ENCODE data around the gene BSN. TPM values are rescaled to one million over a fixed set of nuclear protein-coding genes. Genes with fewer than 3 reads are reported as not detected.
"Not testable (repeated sequence)": the region's sequence is repeated elsewhere in the genome, so short reads cannot be mapped to it uniquely, and the experiment has no call there.

Gene BSN
- total RNA-seq, 4 donors from 2014 or later, result 0.37 to 0.81 (median 0.73) TPM

GRCh38 chr3:49695350-49696015 lies 141.2 kb downstream of the BSN start:
- Histone ChIP-seq H3K4me1 (peaks cover 0 to 15% (median 9%) of the 10 kb centered on the region in 3 donors), H3K36me3 (peaks cover 0 to 38% of the 10 kb centered on the region in 2 donors)
- H3K27me3 ChIP-seq, H3K4me3 ChIP-seq, ATAC-seq, H3K9me3 ChIP-seq, H3K27ac ChIP-seq: not testable (repeated sequence)
- no CpG with 5 or more reads among the region's 4 CpGs for WGBS, 2 donors (ENCODE audit: low coverage in 1 of 2)

DNA sequence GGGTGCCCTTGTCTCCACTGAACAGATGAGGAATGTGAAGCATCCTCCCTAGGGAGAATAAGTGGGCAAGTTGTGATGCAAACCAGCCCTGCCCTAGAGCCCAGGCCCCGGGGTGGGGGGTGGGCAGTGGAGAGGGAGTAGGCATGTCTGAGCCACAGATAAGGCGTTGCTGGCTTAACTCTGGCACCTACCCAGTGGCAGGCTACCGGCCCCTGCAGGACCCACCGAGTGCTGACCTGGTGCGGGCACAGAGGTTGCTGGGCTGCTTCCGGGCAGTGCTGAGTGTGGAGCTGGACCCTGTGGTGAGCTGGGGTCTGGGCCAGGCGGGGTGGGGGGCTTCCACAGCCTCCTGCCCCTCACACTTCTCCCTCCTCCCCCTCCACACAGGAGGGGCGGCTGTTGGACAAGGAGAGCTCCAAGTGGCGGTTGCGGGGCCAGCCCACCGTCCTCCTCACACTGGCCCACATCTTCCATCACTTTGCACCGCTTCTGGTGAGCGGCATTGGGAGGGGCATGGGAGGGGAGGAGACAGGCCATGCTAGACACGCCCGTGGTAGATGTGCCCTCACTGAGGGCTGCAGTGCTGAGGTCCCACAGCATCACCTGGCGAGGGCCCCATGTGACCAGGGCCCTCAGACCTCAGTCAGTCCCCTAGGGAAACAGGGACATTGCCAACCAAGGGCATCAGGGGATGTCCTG lies 145.2 kb downstream of the BSN start:
- H3K36me3 ChIP-seq, result peaks cover 0 to 77% of the 10 kb centered on the region in 2 donors

GRCh38 chr3:49700014-49700413 lies 145.7 kb downstream of the BSN start:
- peaks cover 0 to 6% (median 0%) of the 10 kb centered on the region in 3 donors for H3K4me1 ChIP-seq
- no peaks in the 10 kb centered on the region for H3K9me3 ChIP-seq
- 42 to 88% methylated on average over 2 to 3 of the region's 8 CpGs for WGBS, 2 donors (ENCODE audit: low coverage in 1 of 2)
- no peak overlapping the region for H3K4me3 ChIP-seq
- H3K36me3 ChIP-seq, result peaks cover 0 to 83% of the 10 kb centered on the region in 2 donors
- no peak for TF ChIP-seq EP300 (IDR thresholded peaks at IDR 0.05)
- TF ChIP-seq CTCF (IDR thresholded peaks at IDR 0.05), result no peak
- no peak for TF ChIP-seq POLR2AphosphoS5 (IDR thresholded peaks at IDR 0.05)
- no peak for TF ChIP-seq POLR2A (IDR thresholded peaks at IDR 0.05)
- no peaks in the 10 kb centered on the region for H3K27me3 ChIP-seq
- H3K27ac ChIP-seq, result no peak overlapping the region
- ATAC-seq, result no peak

More for the DNA sequence above, 145.2 kb downstream of the BSN start:
- Histone ChIP-seq H3K27ac (no peak overlapping the region), H3K4me3 (no peak overlapping the region), H3K9me3 (no peaks in the 10 kb centered on the region), H3K4me1 (peaks cover 0 to 6% (median 0%) of the 10 kb centered on the region in 3 donors), H3K27me3 (no peaks in the 10 kb centered on the region)
- WGBS, 2 donors (ENCODE audit: low coverage in 1 of 2), result 20 to 80% methylated on average over 1 to 3 of the region's 16 CpGs
- TF ChIP-seq CTCF (IDR thresholded peaks at IDR 0.05) (no peak), EP300 (IDR thresholded peaks at IDR 0.05) (no peak), POLR2AphosphoS5 (IDR thresholded peaks at IDR 0.05) (no peak), POLR2A (IDR thresholded peaks at IDR 0.05) (no peak)
- ATAC-seq, result no peak

DNA sequence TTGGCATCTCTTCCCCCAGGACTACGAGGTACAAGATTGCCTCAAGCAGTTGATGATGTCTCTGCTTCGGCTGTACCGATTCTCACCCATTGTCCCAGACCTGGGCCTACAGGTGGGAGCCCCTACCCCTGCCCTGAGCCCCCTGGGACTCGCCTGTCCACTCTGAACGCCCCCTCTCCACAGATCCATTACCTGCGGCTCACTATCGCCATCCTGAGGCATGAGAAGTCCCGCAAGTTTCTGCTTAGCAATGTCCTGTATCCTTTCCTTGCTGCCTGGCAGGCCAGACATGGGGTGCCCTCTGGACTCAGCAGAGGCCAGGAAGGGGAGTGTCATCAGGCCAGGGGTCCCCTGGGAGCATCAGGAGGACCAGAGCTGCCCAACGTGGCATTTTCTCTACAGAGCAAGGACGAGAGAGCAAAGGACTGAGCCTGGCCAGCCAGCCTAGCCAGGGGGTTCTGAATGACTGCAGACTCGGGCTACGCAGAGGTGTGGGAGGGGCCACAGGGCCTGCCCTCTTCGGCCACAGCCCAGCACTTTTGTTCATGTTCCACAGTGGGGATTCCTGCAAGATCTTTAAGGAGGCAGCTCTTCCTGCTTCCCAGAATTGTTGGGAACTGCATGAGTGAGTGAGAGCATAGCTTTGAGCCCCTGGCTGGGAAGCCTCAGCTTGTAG lies 146.3 kb downstream of the BSN start:
- H3K27ac ChIP-seq, result no peak overlapping the region
- H3K4me3 ChIP-seq, result no peak overlapping the region
- TF ChIP-seq CTCF (IDR thresholded peaks at IDR 0.05) (no peak), POLR2AphosphoS5 (IDR thresholded peaks at IDR 0.05) (no peak), POLR2A (IDR thresholded peaks at IDR 0.05) (no peak), EP300 (IDR thresholded peaks at IDR 0.05) (no peak)
- 79% methylated on average over 5 of the region's 13 CpGs; no CpG with 5 or more reads in 1 of the 2 donors for WGBS, 2 donors (ENCODE audit: low coverage in 1 of 2)
- no peaks in the 10 kb centered on the region for H3K9me3 ChIP-seq
- ATAC-seq, result no peak
- H3K27me3 ChIP-seq, result no peaks in the 10 kb centered on the region
- H3K4me1 ChIP-seq, result peaks cover 0 to 6% (median 0%) of the 10 kb centered on the region in 3 donors
- peaks cover 0 to 89% of the 10 kb centered on the region in 2 donors for H3K36me3 ChIP-seq

DNA sequence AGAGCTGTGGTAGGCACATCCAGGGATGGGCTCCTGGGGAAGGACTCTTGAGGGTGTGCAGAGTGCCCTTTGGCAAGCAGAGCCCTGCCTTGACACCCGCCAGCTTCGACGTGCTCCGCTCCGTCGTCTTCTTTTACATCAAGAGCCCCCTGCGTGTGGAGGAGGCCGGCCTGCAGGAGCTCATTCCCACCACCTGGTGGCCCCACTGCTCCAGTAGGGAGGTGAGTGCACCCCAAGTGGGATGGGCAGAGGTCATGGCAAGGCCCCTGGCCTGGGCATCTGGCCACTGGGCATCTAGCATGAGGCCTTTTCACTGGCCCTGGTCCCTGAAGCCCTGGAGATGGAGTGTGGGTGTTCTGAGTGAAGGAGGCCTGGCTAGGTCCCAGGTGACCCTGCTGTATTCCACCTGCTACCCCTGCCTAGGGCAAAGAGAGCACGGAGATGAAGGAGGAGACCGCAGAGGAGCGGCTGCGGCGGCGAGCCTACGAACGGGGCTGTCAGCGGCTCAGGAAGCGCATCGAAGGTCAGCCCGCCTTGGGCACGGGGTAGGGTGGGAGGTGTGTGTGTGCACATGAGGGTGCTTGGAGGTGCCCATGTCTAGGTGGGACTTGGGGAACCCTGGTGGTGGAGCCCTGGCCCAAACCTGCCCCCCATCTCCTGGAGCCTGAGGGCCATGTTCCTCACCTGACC lies 147.3 kb downstream of the BSN start:
- Histone ChIP-seq H3K9me3 (no peaks in the 10 kb centered on the region), H3K27ac (no peak overlapping the region), H3K36me3 (peaks cover 0 to 98% of the 10 kb centered on the region in 2 donors), H3K4me1 (peaks cover 0 to 6% (median 0%) of the 10 kb centered on the region in 3 donors), H3K27me3 (no peaks in the 10 kb centered on the region), H3K4me3 (no peak overlapping the region)
- no peak for ATAC-seq
- WGBS, 2 donors (ENCODE audit: low coverage in 1 of 2), result no CpG with 5 or more reads among the region's 21 CpGs
- TF ChIP-seq CTCF (IDR thresholded peaks at IDR 0.05) (peak in 1 of 4 experiments; percentile 50), POLR2AphosphoS5 (IDR thresholded peaks at IDR 0.05) (no peak)

All from gastroesophageal sphincter (tissue), 4 donors.